GM12875 (cell line): ENCODE results near the gene SSPN.
A peak's percentile ranks its signal among the peaks of the same experiment; 100 is the strongest.

ENCODE experiments used
- H3K4me3 ChIP-seq: one replicate; pipeline ENCODE4 v1.5.1; 2011; ENCODE audit warnings: low read depth, low read length, control low read depth
- TF ChIP-seq, protein P1 (sequence below): IDR thresholded peaks from 2 replicates; pipeline ENCODE4 v1.5.1; 2011; ENCODE audit warnings: low read depth, mild to moderate bottlenecking, control low read depth, inconsistent platforms, low read length, moderate library complexity, borderline replicate concordance; ENCODE audit not compliant: insufficient read depth

SSPN gene

DNA sequence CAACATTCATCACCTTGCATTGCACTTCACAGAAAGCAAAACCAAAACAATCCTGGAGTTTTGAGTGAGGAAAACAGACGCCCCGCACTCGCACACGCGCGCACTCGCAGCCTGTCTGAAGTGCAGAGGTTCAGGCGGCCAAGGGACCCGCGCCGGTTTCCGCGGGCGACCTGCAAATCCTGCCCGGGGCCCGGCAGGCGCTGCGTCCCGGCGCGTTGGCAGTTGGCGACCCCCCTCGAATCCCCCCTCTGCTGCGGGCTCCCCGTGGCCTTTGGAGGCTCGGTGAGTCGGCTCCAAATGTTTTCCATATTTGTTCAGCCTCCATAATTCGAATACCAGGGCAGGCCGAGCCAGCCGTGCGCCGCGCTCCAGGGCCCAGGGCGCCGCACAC lies at the start of gene SSPN:
Gene SSPN (plus strand): TSS at position 324 of the 391 bp plus-strand sequence. CDS start 100 bp downstream, outside the sequence.
- peak within 1 kb of the TSS; percentile 49 for H3K4me3 ChIP-seq
- TF ChIP-seq, protein P1, sequence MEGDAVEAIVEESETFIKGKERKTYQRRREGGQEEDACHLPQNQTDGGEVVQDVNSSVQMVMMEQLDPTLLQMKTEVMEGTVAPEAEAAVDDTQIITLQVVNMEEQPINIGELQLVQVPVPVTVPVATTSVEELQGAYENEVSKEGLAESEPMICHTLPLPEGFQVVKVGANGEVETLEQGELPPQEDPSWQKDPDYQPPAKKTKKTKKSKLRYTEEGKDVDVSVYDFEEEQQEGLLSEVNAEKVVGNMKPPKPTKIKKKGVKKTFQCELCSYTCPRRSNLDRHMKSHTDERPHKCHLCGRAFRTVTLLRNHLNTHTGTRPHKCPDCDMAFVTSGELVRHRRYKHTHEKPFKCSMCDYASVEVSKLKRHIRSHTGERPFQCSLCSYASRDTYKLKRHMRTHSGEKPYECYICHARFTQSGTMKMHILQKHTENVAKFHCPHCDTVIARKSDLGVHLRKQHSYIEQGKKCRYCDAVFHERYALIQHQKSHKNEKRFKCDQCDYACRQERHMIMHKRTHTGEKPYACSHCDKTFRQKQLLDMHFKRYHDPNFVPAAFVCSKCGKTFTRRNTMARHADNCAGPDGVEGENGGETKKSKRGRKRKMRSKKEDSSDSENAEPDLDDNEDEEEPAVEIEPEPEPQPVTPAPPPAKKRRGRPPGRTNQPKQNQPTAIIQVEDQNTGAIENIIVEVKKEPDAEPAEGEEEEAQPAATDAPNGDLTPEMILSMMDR, result no peak

DNA sequence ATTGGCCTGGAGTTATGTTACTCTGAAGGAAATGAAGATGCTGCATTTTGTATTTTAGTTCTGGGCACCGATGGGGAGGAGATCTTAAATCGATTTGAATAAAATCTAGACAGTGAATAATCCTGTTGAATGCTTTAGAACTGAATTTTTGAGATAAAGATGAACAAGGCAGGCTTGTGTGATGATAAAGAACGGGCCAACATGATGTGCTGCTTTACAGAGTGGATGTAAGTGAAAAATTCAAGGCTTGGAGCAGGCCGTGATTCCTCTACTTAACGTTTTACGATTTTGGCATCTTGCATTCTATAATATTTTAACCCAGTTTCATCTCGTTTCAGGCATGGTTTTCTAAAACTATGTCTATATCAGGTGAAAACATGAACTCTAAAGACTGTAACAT lies 47.1 kb upstream of the SSPN start:
- TF ChIP-seq, protein P1, result no peak
- no peak overlapping the region for H3K4me3 ChIP-seq

DNA sequence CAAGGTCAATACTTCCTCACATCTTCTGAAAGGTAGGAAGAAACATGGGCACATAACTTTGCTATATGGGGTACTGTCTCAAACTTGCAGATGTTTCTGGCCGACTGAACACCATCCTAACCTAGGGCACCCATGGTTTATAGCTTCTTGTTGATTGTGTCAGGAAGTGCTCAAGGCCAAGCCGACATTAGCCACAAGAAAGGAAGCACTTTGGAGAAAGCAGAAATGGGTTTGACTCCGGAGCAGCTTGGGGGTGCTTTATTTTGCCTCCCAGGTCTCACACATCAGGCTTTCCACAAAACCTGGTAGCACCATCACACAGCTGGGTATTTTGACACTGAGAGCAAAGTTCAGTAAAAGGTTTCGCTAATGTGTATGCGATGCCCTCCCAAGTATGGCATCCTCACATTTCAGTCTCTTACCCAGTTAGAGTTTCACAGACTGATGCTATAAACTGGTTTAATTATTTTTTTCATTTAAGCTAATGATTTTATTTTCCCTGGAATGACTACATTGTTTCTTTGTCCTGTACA lies 45.3 kb upstream of the SSPN start:
- no peak overlapping the region for H3K4me3 ChIP-seq
- TF ChIP-seq, protein P1, result no peak

- TF ChIP-seq, protein P1, result no peak
- no peak overlapping the region for H3K4me3 ChIP-seq
Measured at GRCh38 chr12:26150736-26151450, 44.5 kb upstream of the SSPN start.

- TF ChIP-seq, protein P1, result no peak
- no peak overlapping the region for H3K4me3 ChIP-seq
Measured at GRCh38 chr12:26152507-26153102, 42.8 kb upstream of the SSPN start.

DNA sequence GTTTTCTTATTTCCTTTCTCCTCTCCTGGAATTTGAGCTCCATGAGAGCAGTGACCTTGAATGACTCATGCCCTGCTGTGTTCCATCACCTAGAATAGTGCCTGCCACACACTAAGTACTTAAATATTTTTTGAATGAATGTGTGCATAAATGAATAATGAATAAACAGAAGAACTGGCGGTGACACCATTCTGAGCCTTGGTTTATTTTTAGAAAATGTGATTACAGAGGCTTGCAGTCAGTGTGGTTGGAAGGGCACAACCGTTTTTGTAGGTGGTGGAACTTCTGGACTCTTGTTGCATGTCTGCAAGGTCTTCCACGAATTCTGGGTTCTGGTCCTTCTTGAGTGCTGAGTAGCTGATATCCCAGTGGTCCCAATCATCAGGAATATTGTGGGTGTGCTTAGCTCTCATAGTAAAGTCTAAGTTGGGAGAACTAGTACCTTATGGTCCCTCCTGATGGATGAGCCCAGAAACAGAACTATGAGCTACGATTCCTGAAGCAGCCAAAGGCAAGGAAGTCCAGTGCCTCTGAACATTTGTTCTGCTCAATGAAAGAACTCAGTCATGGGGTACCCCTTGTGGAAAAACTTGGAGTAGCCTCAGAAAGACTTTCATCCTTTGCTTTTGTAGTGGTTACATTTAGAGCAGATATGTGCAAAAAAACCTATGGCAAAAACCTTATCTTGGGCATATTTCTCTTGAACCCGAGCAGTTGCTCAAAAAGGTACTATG lies 41.8 kb upstream of the SSPN start:
- H3K4me3 ChIP-seq, result no peak overlapping the region

More for the DNA sequence above, 41.8 kb upstream of the SSPN start:
- TF ChIP-seq, protein P1, result no peak
